Measurements from ENCODE around the gene ARID1B. TPM values are rescaled to one million over a fixed set of nuclear protein-coding genes. Genes with fewer than 3 reads are reported as not detected.

The ARID1B gene
- total and polyA plus RNA-seq, 2 of the 13 experiments (the other 11 are each of a cell fraction or from before 2014, with no cell fraction given), result 20.1 to 32.6 TPM

GRCh38 chr6:157238346-157238745, 461.2 kb downstream of the ARID1B start:
- Histone ChIP-seq H3K4me3 (replicated peaks in 1 of 3; ENCODE audit: insufficient read depth in 1 of 3, low read depth in 2 of 3, low read length in 3 of 3) (no peak overlapping the region), H3K9me3 (ENCODE audit: low read length) (no peaks in the 10 kb centered on the region), H3K36me3 (replicated peaks in 1 of 2; ENCODE audit: control insufficient read depth in 1 of 2, insufficient read depth in 2 of 2, low read length in 2 of 2) (no peaks in the 10 kb centered on the region), H2AFZ (ENCODE audit: low read length) (no peak overlapping the region), H3K4me1 (ENCODE audit: insufficient read depth, low read length) (peaks cover 29% of the 10 kb centered on the region), H3K9ac (ENCODE audit: insufficient read depth, low read depth, low read length) (no peak overlapping the region), H4K20me1 (ENCODE audit: insufficient read depth, low read length) (no peaks in the 10 kb centered on the region), H3K27ac (ENCODE audit: extremely low read length, insufficient read depth, low read length) (no peak overlapping the region), H3K4me2 (ENCODE audit: low read depth, low read length) (no peak overlapping the region), H3K79me2 (ENCODE audit: insufficient read depth, low read length) (no peaks in the 10 kb centered on the region), H3K27me3 (ENCODE audit: control insufficient read depth in 1 of 2, insufficient read depth in 2 of 2, low read length in 2 of 2) (peaks cover 13 to 91% of the 10 kb centered on the region in 2 experiments; a peak in 4 of 5 replicates)
- in situ Hi-C loops (cut with HindIII; ENCODE audit: extremely low pct_ligation_motif_present, low pct_unique_long_range_greater_than_20kb) (no loop called here), intact Hi-C loops (cut with micrococcal nuclease; ENCODE audit: unreplicated experiment) (no loop called here)
- WGBS (ENCODE audit: low lambda C conversion rate), result 52% methylated on average over 2 of the region's 2 CpGs
- no TSS peak for BruUV-seq (replicated peaks)
- ATAC-seq (no peak), FAIRE-seq (no peak), DNase-seq (ENCODE audit: low spot score) (no peak)
- ChIA-PET CTCF (ENCODE audit: low intra/inter-chr PET ratio, low total read pairs) (no interaction called here), POLR2A (no interaction called here)
- TF ChIP-seq HNF4A (CRISPR knock-in tag; IDR thresholded peaks at IDR 0.05) (no peak), CREB1 (IDR thresholded peaks at IDR 0.05) (peak; percentile 88), CREB1 (CRISPR knock-in tag; IDR thresholded peaks at IDR 0.05) (no peak), NONO (IDR thresholded peaks at IDR 0.05) (peak; percentile 77; the same call in 1 of the 2 replicates), NONO (CRISPR knock-in tag; conservative IDR thresholded peaks at IDR 0.05) (no peak)

- Histone ChIP-seq H4K20me1 (ENCODE audit: insufficient read depth, low read length) (no peaks in the 10 kb centered on the region), H3K36me3 (replicated peaks in 1 of 2; ENCODE audit: control insufficient read depth in 1 of 2, insufficient read depth in 2 of 2, low read length in 2 of 2) (no peaks in the 10 kb centered on the region), H3K4me3 (replicated peaks in 1 of 3; ENCODE audit: insufficient read depth in 1 of 3, low read depth in 2 of 3, low read length in 3 of 3) (no peak overlapping the region), H3K79me2 (ENCODE audit: insufficient read depth, low read length) (no peaks in the 10 kb centered on the region), H3K9me3 (ENCODE audit: low read length) (no peaks in the 10 kb centered on the region), H3K27ac (ENCODE audit: extremely low read length, insufficient read depth, low read length) (no peak overlapping the region), H3K9ac (ENCODE audit: insufficient read depth, low read depth, low read length) (no peak overlapping the region), H3K4me1 (ENCODE audit: insufficient read depth, low read length) (peaks cover 29% of the 10 kb centered on the region), H3K27me3 (ENCODE audit: control insufficient read depth in 1 of 2, insufficient read depth in 2 of 2, low read length in 2 of 2) (peaks cover 9 to 88% of the 10 kb centered on the region in 2 experiments; a peak in 4 of 5 replicates), H2AFZ (ENCODE audit: low read length) (no peak overlapping the region), H3K4me2 (ENCODE audit: low read depth, low read length) (no peak overlapping the region)
- ChIA-PET CTCF (ENCODE audit: low intra/inter-chr PET ratio, low total read pairs) (no interaction called here), POLR2A (no interaction called here)
- in situ Hi-C loops (cut with HindIII; ENCODE audit: extremely low pct_ligation_motif_present, low pct_unique_long_range_greater_than_20kb), result no loop called here
- no peak for FAIRE-seq
- WGBS (ENCODE audit: low lambda C conversion rate), result 38% methylated on average over 3 of the region's 3 CpGs
- no peak for DNase-seq (ENCODE audit: low spot score)
- no TSS peak for BruUV-seq (replicated peaks)
- intact Hi-C loops (cut with micrococcal nuclease; ENCODE audit: unreplicated experiment), result no loop called here
- no peak for ATAC-seq
- TF ChIP-seq IKZF4 (CRISPR knock-in tag; IDR thresholded peaks at IDR 0.05; ENCODE audit: borderline replicate concordance, low read depth, not compliant biosample characterization) (no peak), FOXO4 (CRISPR knock-in tag; conservative IDR thresholded peaks at IDR 0.05) (no peak), POLR2AphosphoS2 (IDR thresholded peaks at IDR 0.05; ENCODE audit: low read depth, low read length) (no peak), ZNF605 (CRISPR knock-in tag; IDR thresholded peaks at IDR 0.05) (no peak), ZSCAN22 (CRISPR knock-in tag; IDR thresholded peaks at IDR 0.05) (no peak), RERE (CRISPR knock-in tag; IDR thresholded peaks at IDR 0.05; ENCODE audit: low read depth) (no peak), BRF2 (CRISPR knock-in tag; IDR thresholded peaks at IDR 0.05) (no peak)
Measured at GRCh38 chr6:157239148-157239547, 462.0 kb downstream of the ARID1B start.
